Measurements from ENCODE around the gene DCTN5. TPM values are rescaled to one million over a fixed set of nuclear protein-coding genes. Genes with fewer than 3 reads are reported as not detected.

Gene DCTN5
- total RNA-seq, 1 experiment from 2014 or later, result 84.8 TPM

DNA sequence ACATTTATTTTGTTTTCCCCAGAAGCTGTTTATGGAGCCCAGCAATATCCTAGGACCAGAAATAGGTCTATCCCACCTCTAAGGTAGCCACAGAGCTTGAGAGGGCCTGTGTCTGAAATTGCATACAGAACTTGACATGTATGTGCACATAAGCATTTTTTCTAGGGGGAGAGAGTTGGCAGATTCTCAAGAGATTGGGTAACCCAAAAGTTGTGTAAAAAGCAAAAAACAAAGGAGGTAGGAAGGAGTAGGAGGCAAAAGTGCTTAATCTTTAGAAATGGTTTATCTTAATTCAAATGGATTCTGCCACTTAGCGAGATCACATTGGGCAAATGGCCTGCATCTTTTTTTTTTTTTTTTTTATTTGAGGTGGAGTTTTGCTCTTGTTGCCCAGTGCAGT lies 40.9 kb downstream of the DCTN5 start:
- Histone ChIP-seq H3K27me3 (ENCODE audit: insufficient read depth, low read depth) (no peaks in the 10 kb centered on the region), H2AFZ (no peak overlapping the region), H4K20me1 (ENCODE audit: insufficient read depth) (peaks cover 14% of the 10 kb centered on the region; the same call in 1 of the 2 replicates), H3K27ac (no peak overlapping the region), H3K9me2 (ENCODE audit: insufficient read depth) (no peaks in the 10 kb centered on the region), H3K4me2 (no peak overlapping the region), H3K36me3 (ENCODE audit: low read depth) (peaks cover 31% of the 10 kb centered on the region), H3K4me1 (replicated peaks; ENCODE audit: insufficient read depth) (peaks cover 27% of the 10 kb centered on the region), H3K79me2 (ENCODE audit: low read depth) (peaks cover 59% of the 10 kb centered on the region), H3K9me3 (ENCODE audit: insufficient read depth, low read depth) (no peaks in the 10 kb centered on the region), H3F3A (ENCODE audit: insufficient read depth, low read depth) (peaks cover 13% of the 10 kb centered on the region; the same call in 1 of the 2 replicates), H3K4me3 (no peak overlapping the region)
- TF ChIP-seq, protein P1, sequence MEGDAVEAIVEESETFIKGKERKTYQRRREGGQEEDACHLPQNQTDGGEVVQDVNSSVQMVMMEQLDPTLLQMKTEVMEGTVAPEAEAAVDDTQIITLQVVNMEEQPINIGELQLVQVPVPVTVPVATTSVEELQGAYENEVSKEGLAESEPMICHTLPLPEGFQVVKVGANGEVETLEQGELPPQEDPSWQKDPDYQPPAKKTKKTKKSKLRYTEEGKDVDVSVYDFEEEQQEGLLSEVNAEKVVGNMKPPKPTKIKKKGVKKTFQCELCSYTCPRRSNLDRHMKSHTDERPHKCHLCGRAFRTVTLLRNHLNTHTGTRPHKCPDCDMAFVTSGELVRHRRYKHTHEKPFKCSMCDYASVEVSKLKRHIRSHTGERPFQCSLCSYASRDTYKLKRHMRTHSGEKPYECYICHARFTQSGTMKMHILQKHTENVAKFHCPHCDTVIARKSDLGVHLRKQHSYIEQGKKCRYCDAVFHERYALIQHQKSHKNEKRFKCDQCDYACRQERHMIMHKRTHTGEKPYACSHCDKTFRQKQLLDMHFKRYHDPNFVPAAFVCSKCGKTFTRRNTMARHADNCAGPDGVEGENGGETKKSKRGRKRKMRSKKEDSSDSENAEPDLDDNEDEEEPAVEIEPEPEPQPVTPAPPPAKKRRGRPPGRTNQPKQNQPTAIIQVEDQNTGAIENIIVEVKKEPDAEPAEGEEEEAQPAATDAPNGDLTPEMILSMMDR (conservative IDR thresholded peaks at IDR 0.05), result no peak
- TF ChIP-seq EZH2 (IDR thresholded peaks at IDR 0.05; ENCODE audit: low read depth), result no peak
- BruUV-seq (replicated peaks), result no TSS peak
- POLR2A ChIA-PET (ENCODE audit: unreplicated experiment), result no interaction called here
- intact Hi-C loops (cut with micrococcal nuclease; ENCODE audit: unreplicated experiment), result no loop called here
- CTCF ChIA-PET, result interaction anchor here (0.7 kb wide), 1 partner anchor 32 kb away, joined by 10 read pairs; no protein-coding TSS in a partner anchor
- DNase-seq, result no peak

DNA sequence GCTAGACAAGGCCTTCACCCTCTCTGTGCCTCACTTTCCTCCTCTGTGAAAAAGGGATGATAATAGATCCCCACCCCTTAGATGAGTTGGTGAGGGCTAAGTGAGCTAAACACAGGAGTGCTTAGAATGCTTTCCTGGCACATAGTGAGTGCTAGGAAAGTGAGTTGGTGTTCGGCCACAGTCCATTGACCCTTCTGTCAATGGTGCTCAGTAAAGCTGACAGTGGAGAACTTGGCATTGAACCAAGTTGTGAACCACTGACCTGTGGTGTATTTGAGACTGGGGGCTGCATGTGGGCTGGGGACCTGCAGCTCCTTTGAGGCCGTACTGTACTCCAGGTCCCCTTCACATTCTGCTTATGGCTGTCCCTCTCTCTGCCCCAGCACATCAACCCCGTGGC lies 42.2 kb downstream of the DCTN5 start:
- peaks cover 59% of the 10 kb centered on the region for H3K79me2 ChIP-seq (ENCODE audit: low read depth)
- H3K9me2 ChIP-seq (ENCODE audit: insufficient read depth), result no peaks in the 10 kb centered on the region
- H4K20me1 ChIP-seq (ENCODE audit: insufficient read depth), result peaks cover 14% of the 10 kb centered on the region; the same call in 1 of the 2 replicates
- ChIA-PET CTCF (interaction anchor here (0.6 to 0.7 kb wide), 2 partner anchors 49 to 86 kb away, joined by 4 to 5 read pairs; no protein-coding TSS in a partner anchor), POLR2A (ENCODE audit: unreplicated experiment) (interaction anchor here (0.6 kb wide), 1 partner anchor 19 kb away, joined by 7 read pairs; no protein-coding TSS in a partner anchor)
- H3K27me3 ChIP-seq (ENCODE audit: insufficient read depth, low read depth), result no peaks in the 10 kb centered on the region
- H3K36me3 ChIP-seq (ENCODE audit: low read depth), result peaks cover 31% of the 10 kb centered on the region
- peaks cover 21% of the 10 kb centered on the region for H3K4me1 ChIP-seq (replicated peaks; ENCODE audit: insufficient read depth)
- no peak overlapping the region for H3K4me2 ChIP-seq
- intact Hi-C loops (cut with micrococcal nuclease; ENCODE audit: unreplicated experiment), result no loop called here
- TF ChIP-seq, protein P1 (conservative IDR thresholded peaks at IDR 0.05), result no peak
- TF ChIP-seq EZH2 (IDR thresholded peaks at IDR 0.05; ENCODE audit: low read depth), result no peak
- no peak for DNase-seq
- peaks cover 13% of the 10 kb centered on the region; the same call in 1 of the 2 replicates for H3F3A ChIP-seq (ENCODE audit: insufficient read depth, low read depth)
- H3K4me3 ChIP-seq, result no peak overlapping the region
- H3K27ac ChIP-seq, result no peak overlapping the region
- no peak overlapping the region for H2AFZ ChIP-seq
- H3K9me3 ChIP-seq (ENCODE audit: insufficient read depth, low read depth), result no peaks in the 10 kb centered on the region
- no TSS peak for BruUV-seq (replicated peaks)

- Histone ChIP-seq H3K79me2 (ENCODE audit: low read depth) (peaks cover 23% of the 10 kb centered on the region), H3K4me2 (no peak overlapping the region), H3K27me3 (ENCODE audit: insufficient read depth, low read depth) (no peaks in the 10 kb centered on the region), H3F3A (ENCODE audit: insufficient read depth, low read depth) (peaks cover 28% of the 10 kb centered on the region), H4K20me1 (ENCODE audit: insufficient read depth) (no peaks in the 10 kb centered on the region; the same call in 1 of the 2 replicates), H3K9me2 (ENCODE audit: insufficient read depth) (no peaks in the 10 kb centered on the region), H3K36me3 (ENCODE audit: low read depth) (peaks cover 27% of the 10 kb centered on the region), H3K27ac (no peak overlapping the region), H2AFZ (no peak overlapping the region), H3K4me1 (replicated peaks; ENCODE audit: insufficient read depth) (no peaks in the 10 kb centered on the region), H3K9me3 (ENCODE audit: insufficient read depth, low read depth) (no peaks in the 10 kb centered on the region), H3K4me3 (no peak overlapping the region)
- DNase-seq, result no peak
- POLR2A ChIA-PET (ENCODE audit: unreplicated experiment), result no interaction called here
- no peak for TF ChIP-seq EZH2 (IDR thresholded peaks at IDR 0.05; ENCODE audit: low read depth)
- TF ChIP-seq, protein P1 (conservative IDR thresholded peaks at IDR 0.05), result no peak
- BruUV-seq (replicated peaks), result no TSS peak
- intact Hi-C loops (cut with micrococcal nuclease; ENCODE audit: unreplicated experiment), result no loop called here
- CTCF ChIA-PET, result no interaction called here
Observed at GRCh38 chr16:23687034-23687808, 46.0 kb downstream of the DCTN5 start.
